GM12891 (cell line): Measurements from ENCODE around the gene GLE1.
A peak's percentile ranks its signal among the peaks of the same experiment; 100 is the strongest.

Experiments
- DNase-seq: peaks from one replicate; pipeline ENCODE4 v3.0.0; 2011; ENCODE audit warnings: low spot score; ENCODE audit not compliant: insufficient read length
- FAIRE-seq: peaks from 2 replicates; lab custom pipeline; 2011; peaks lifted over from hg19 to GRCh38; lab: Jason Lieb, UNC
- PAX5 ChIP-seq: IDR thresholded peaks from 2 replicates; pipeline ENCODE4 v1.6.1; 2011; ENCODE audit warnings: low read length, moderate library complexity, mild to moderate bottlenecking; ENCODE audit not compliant: insufficient read depth, severe bottlenecking
- POLR2A ChIP-seq: IDR thresholded peaks from 2 replicates; pipeline ENCODE4 v1.6.1; 2011; ENCODE audit warnings: low read depth, low read length, control low read depth
- POLR2AphosphoS5 ChIP-seq: IDR thresholded peaks from 2 replicates; pipeline ENCODE4 v1.6.1; 2011; ENCODE audit warnings: low read depth, low read length, control low read depth
- POU2F2 ChIP-seq: IDR thresholded peaks from 2 replicates; pipeline ENCODE4 v1.6.1; 2011; ENCODE audit warnings: low read depth, mild to moderate bottlenecking, control low read depth, low read length, moderate library complexity
- SPI1 ChIP-seq: IDR thresholded peaks from 2 replicates; pipeline ENCODE4 v1.6.1; 2011; ENCODE audit warnings: low read depth, low read length, control low read depth
- TAF1 ChIP-seq: IDR thresholded peaks from 2 replicates; pipeline ENCODE4 v1.6.1; 2011; ENCODE audit warnings: low read depth, low read length, control low read depth

The GLE1 gene

GRCh38 chr9:128526720-128527119 lies 22.2 kb downstream of the GLE1 start:
- DNase-seq (no peak), FAIRE-seq (no peak)
- no peak for TF ChIP-seq SPI1
- no peak for TF ChIP-seq POU2F2
- no peak for TF ChIP-seq TAF1
- no peak for TF ChIP-seq PAX5
- no peak for TF ChIP-seq POLR2AphosphoS5
- TF ChIP-seq POLR2A: no peak

GRCh38 chr9:128528445-128529160 lies 24.1 kb downstream of the GLE1 start:
- TF ChIP-seq POLR2AphosphoS5: no peak
- no peak for TF ChIP-seq POU2F2
- TF ChIP-seq POLR2A: no peak
- no peak for TF ChIP-seq TAF1
- no peak for TF ChIP-seq SPI1
- TF ChIP-seq PAX5: no peak
- DNase-seq: no peak
- no peak for FAIRE-seq

GRCh38 chr9:128529191-128529590 lies 24.7 kb downstream of the GLE1 start:
- no peak for FAIRE-seq
- TF ChIP-seq POU2F2 (no peak), TAF1 (no peak), POLR2A (no peak), PAX5 (no peak), SPI1 (no peak), POLR2AphosphoS5 (no peak)
- DNase-seq: no peak

GRCh38 chr9:128532581-128532980 lies 28.1 kb downstream of the GLE1 start:
- no peak for TF ChIP-seq TAF1
- no peak for TF ChIP-seq SPI1
- TF ChIP-seq POLR2A: no peak
- peak; percentile 57 for FAIRE-seq
- DNase-seq: no peak

GRCh38 chr9:128540634-128541360 lies 36.3 kb downstream of the GLE1 start:
- no peak for DNase-seq
- no peak for FAIRE-seq
- TF ChIP-seq PAX5 (no peak), POLR2AphosphoS5 (no peak), POLR2A (no peak), POU2F2 (no peak), TAF1 (no peak), SPI1 (no peak)

GRCh38 chr9:128546504-128546903 lies 42.0 kb downstream of the GLE1 start:
- TF ChIP-seq POLR2A (no peak), PAX5 (no peak), SPI1 (no peak)
- FAIRE-seq (no peak), DNase-seq (no peak)

GRCh38 chr9:128548876-128549275 lies 44.4 kb downstream of the GLE1 start:
- DNase-seq: no peak
- no peak for FAIRE-seq
- no peak for TF ChIP-seq POLR2AphosphoS5
- no peak for TF ChIP-seq POU2F2
- no peak for TF ChIP-seq PAX5
- TF ChIP-seq TAF1: no peak

- FAIRE-seq: no peak
- TF ChIP-seq PAX5: no peak
- no peak for TF ChIP-seq POU2F2
- TF ChIP-seq SPI1: no peak
- no peak for TF ChIP-seq TAF1
- TF ChIP-seq POLR2A: no peak
- no peak for TF ChIP-seq POLR2AphosphoS5
Observed at GRCh38 chr9:128550226-128550625, 45.7 kb downstream of the GLE1 start.

GRCh38 chr9:128550770-128551656 lies 46.5 kb downstream of the GLE1 start:
- TF ChIP-seq POLR2AphosphoS5: no peak
- no peak for TF ChIP-seq POU2F2
- no peak for TF ChIP-seq SPI1
- no peak for TF ChIP-seq PAX5
- no peak for TF ChIP-seq TAF1
- no peak for TF ChIP-seq POLR2A
- no peak for DNase-seq
- FAIRE-seq: no peak

More at GRCh38 chr9:128550226-128550625, 45.7 kb downstream of the GLE1 start:
- DNase-seq: no peak
